Endometrium (tissue), 2 donors: ENCODE measurements around the gene WLS.
"Not testable (repeated sequence)": the region's sequence is repeated elsewhere in the genome, so short reads cannot be mapped to it uniquely, and the experiment has no call there.

Source experiments
- FAIRE-seq: peaks from 2 replicates; lab custom pipeline; 2012; peaks lifted over from hg19 to GRCh38; lab: Jason Lieb, UNC
- donor health status: control.
- donor health status: control.

The WLS gene

DNA sequence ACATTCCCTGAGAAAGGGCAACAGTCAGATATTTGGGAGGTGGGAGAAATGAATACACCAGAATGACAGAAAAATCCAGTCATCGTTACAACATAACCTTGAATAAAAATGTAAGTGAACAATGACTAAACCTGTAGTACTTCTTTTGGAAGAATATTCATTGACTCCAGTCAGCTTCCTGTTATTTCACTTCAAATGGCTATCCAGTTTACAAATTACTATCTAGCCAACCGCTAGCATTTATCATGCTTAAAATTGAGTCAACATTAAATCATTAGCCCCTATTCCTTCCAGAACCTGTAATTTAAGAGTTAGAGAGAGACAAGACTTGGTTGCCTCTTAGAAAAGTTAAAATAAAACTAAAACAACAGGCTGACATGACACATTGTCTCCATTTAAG, 33.6 kb downstream of the WLS start:
- no peak for FAIRE-seq

GRCh38 chr1:68197891-68198290, 34.4 kb downstream of the WLS start:
- no peak for FAIRE-seq

DNA sequence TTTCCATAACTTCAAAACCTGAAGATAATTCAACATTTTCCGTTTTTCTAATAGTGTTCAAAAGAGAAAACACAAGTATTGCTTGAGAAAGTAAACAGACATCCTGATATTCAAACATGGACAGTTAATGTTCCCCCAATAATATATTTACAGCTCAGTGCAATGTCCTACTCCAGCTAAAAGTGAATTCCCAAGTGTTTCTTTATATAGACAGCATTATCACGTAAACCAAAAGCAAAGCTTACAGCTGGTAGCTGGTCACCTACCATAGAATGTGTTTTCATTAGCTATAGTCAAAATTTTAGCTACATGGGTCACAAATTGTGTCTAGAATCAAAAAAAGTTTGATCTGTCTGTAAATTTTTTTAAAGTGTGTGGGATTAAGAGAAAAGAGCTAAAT, 34.9 kb downstream of the WLS start:
- FAIRE-seq, result no peak

DNA sequence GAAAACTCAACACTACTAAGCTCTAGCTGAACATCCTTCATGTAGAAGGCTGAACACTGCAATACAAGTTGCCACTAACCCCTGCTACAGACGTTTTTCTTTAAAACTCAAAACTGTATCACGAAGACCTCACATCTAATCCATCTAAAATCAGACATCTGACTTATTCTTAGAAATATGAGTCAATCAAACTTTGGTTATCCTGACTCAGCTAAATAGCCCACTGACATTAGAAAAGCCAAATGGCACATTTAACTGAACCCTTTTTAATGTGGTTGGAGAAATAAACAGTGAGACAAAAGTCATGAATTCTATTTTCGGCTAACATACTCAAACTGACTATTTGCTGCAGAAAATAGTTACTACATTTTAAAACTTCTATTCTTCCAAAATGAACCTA, 35.6 kb downstream of the WLS start:
- FAIRE-seq, result no peak

DNA sequence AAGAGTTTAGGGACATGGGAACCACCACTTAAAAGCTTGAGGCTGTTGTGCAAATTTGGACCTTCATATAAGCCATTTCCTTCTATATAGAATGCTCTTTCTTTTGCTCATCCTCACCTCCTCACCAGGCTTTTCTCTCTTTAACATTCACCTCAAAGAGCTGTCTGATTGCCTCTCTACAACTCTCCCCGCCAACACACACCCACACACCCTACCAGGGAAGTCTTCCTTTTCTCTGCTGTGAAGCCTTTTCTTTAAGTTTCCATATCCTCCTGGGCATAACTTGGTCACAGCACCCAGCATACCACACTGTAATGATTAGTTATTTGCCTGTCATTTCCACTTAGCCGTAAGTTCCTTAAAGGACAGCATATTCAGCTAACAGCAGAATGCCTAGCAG, 40.6 kb downstream of the WLS start:
- FAIRE-seq, result no peak

GRCh38 chr1:68188644-68189340, 43.5 kb downstream of the WLS start:
- no peak for FAIRE-seq

GRCh38 chr1:68188060-68188538, 44.2 kb downstream of the WLS start:
- FAIRE-seq, result no peak

DNA sequence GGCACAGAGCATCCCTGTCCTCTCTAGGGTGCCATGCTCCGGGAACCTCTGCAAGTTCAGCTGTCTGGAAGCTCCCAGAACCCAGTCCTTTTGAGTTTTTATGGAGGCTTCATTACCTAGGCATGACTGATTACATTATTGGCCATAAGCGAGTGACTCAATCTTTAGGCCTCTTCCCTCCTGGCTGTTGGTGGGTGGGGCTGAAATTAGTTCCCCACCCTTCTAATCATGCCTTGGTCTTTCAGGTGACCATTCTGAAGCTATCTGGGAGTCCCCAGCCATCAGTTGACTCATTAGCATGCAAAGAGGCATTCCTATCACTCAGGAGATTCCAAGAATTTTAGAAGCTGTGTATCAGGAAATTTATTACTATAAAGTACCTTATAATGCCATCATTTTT, 46.6 kb downstream of the WLS start:
- FAIRE-seq, result no peak

- no peak for FAIRE-seq
Measured at GRCh38 chr1:68183895-68184294, 48.4 kb downstream of the WLS start.

DNA sequence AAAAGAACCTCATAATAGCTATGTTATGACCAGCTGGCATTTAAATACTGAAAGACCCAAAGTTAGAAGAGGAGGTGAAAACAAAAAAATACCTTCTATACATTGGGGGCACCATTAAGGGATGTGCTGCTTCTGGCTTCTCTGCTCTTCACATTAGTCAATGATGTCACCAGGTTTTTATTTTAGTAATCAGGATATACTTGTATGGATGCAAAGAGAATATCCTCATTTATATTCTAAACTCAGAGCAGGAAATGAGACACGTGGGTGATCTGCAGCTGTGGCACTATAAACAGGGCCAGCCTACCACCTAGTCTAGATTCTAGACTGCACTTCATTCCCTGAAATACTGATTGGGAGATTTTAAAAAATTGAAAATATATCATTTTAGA, 51.2 kb downstream of the WLS start:
- no peak for FAIRE-seq

DNA sequence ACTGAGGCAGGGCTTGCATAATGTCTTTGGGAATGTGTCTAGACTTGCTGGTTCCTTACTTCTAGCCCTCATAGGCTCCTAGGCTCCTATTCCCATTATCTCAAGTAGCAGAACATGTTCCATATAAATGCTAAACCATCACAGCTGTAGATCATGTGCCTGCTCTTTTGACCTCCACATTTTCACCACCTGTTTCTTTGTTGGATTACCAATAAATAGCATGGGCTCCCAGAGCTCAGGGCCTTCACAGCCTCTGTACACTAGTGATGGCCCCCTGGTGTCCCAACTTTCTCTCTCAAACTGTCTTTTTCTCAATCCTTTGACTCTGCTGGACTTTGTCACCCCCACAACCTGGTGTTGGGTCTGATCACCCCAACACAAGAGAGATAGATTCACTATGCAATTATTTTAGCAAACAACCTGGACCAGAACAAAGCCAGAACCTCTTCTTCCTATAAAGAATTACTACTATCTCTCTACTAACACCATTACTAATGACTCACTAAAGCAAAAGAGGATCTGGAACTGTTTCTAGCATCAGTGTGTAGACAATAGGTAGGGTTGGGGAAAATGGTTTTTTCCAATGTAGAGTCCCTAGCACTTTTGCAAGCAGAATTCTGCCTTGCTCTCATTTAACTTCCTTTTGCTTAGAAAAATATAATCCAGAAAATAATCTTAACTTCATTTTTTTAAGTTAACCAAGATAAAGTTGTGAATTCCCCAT, 51.7 kb downstream of the WLS start:
- no peak for FAIRE-seq

DNA sequence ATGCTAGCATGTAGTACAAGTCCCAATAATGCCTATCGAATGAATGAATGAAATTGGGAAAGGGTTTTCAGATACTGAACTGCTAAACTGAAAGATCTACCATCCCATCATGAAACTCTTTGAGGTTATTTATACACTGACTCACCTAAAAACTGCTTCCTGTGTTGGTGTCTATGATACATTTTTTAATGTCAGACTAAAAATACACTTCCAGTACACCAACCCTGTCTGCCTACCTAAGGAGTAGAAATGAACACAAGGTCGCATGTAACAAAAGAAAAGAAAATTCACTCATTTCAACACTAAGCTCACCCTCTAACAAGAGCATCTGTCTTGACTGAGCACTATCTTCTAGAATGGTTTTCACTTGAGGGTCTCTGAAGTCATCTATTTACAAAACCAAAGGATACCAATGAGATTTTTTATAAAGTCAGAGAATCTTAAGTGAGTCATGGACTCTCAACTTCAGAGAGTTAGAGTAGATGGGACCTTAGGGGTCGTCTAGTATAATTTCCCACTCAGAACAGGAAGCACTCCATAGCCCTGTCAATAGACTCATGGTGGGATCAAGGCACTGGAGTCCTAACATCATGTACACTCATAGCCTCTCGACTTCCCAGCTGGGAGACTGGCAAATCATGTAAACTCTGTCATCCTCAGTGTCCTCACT, 53.4 kb downstream of the WLS start:
- no peak for FAIRE-seq

DNA sequence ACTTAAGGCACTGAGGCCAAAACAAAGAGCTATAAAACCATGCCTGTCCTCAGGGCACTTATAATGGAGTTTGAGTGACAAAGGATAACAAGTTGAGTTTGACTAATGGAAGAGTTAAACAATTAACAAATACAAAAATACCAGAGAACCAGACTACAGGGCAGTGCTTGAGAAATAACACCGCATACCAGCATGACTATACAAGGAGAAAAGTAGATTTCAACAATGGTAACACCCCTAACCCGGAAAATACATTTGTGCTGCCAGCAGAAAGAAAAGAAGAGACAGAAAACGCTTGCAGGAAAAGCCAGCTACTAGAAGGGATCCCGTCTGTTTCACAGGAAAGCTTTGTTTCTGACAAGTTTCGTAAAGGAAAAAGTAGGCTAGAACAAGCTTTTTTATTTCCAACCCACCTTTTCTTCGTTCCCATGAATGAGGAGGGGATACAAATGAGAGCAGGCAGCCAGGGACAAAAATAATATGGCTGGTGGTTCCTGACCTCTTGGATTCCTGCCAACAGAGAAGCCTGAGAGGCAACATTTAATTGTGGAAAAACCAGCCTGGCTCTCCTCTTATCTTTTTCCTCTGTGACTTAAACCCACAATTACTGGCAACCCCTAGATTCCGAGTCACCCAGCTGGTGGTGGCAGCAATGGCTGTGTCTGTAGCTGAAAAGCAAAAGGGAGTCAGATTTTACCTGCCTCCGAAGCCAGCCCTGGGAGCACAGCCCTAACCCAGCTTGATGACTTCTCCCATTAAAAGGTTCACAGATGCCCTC, 56.5 kb downstream of the WLS start:
- FAIRE-seq, result no peak

DNA sequence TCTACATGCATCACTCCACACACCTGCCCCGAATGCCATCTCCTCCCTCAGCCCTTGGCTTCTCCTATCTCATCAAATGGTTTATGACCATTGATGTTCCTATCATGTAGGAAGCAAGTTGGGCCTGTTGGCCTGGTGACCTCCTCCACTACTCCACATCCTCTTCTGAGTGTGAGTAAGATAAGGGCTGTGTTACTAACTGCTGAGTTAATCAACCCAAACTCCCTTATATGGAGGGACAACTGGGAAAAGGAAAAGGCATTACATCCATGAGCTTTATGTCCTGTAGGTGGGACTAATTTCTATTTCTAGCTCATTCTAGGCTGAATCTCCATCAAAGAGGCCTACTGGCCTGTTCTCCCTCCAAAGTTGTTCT, 57.6 kb downstream of the WLS start:
- FAIRE-seq, result no peak

DNA sequence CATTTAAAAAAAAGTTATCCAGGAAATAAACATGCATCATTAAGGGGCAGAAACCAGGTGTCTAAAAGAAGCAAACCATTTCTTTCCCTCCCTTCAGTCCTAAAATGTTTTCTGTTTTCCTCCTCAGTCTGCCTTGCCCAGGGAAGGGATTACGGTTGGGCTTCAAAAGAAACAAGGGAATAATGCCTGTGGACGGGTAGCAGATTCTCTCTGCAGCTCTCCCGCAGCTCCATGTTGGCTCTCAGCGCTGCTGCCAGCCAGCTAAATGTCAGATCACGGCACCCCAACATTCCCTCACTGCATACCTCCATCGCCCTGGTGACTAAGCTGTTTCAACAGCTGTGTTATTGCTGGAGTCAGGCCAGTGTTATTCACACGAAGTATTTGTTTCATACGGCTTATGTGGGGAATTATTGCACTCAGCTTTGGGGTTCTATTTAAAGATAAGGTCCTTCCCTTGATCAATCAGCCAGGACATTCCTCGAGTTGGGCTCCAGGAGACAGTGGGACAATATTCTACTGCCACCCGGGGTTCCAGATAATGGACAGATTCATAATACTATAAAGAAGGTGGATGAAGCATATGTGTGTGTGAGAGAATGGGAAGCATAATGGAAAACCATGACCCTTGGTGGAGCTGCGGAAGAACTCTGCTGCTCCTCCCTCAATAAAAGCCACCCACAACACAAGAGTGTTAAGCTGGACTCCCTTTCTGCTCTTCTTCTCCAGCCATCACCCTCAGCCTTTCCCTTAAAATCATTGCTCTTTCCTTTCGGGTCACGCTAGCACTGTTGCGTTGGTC, 58.2 kb downstream of the WLS start:
- no peak for FAIRE-seq

DNA sequence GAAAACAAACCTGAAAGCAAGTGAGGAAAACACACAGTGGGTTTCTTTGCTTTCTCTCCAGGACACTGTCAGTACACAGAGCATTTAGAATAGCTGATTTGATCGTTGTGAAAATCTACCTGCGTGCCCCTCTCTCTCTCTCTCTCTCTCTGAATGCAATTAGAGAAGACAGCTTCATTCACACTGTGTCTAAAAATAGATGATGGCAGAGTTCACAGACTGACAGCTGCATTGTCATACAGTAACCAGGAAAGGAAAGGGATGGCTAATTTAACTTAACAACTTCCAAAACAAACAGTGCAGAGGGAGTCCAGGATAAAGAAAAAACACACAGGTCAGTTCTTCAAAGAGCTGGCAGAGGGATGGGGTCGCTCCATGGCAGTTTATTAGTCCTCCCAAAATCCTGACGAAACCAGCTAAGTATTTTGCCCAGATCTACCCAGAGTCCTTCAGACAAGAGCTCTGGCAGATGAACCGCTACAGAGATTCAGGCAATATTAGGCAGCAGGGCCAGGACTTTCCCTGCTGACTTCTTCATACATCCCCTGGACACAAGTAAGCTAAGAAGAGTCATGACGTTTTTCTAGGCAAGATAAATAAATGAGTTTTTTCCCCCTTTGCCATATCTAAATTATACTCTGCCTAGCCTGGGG, 58.9 kb downstream of the WLS start:
- FAIRE-seq, result no peak

DNA sequence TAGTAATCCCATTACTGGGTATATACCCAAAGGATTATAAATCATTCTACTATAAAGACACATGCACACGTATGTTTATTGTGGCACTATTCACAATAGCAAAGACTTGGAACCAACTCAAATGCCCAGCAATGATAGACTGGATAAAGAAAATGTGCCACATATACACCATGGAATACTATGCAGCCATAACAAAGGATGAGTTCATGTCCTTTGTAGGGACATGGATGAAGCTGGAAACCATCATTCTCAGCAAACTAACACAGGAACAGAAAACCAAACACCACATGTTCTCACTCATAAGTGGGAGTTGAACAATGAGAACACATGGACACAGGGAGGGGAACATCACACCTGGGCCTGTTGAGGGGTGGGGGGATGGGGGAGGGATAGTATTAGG, 60.5 kb downstream of the WLS start:
- FAIRE-seq, result not testable (repeated sequence)

DNA sequence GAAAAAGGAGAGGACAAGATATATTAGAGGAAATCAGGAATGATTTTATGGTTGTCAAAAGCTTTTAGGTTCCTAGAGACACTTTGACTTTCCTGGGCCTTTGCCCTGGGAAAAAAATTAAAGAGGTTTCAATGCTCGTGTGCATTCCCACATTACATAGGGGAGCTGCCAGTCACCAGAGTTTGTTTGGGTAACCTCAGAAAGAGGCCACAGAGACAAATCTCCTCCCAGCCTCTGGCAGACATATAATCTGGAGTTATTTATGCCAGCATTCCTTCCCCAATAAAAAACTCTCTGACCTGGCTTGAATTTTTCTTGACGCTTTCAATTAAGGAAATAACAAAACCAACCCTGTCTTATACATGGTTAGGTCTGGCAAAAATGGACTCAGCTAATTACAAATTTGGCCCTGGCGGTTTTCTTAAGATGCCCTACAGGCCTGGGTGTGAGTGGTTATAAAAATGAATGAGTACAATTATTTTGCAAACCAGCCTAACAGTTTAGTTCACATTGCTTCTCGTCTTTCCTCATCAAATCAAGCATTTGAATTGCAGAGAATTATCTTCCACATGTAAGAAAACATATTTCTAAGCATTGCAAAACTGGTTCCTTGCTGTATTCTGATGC, 63.7 kb downstream of the WLS start:
- no peak for FAIRE-seq

DNA sequence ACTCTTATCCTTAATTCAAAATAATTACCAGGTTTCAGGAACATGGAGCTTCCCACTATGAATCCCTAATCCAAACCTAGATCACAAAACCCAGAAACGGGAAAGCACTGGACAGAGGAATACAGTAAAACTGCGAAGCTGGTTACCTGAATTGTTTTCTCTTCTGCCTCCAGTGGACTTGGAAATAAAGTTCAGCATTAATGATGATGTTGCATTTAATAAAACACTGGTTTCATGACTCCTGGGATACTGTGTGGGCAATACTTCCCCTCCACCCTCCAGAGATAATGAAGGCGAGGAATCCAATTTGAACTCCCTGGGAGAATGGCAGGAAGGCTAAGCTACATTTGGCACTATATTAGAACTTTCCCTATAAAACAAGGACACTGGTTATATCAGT, 65.1 kb downstream of the WLS start:
- no peak for FAIRE-seq

DNA sequence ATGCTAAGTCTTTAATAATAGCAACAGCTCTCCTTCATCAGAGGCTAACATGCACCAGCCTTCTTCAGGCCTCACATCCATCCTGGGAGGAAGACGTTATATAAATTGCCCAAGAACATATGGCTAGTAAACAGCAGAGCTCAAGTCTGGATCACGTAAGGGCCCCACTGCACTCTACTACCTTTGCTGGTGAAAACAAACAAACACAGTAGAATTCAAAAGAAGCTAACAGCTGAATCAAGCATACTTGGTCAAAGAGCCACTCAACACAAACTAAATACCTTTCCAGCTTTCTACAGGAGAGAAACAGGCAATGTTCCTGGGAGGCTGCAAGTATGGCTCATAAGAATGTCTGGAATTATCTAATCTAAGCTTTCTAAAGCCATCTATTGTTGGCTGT, 66.0 kb downstream of the WLS start:
- FAIRE-seq, result no peak

DNA sequence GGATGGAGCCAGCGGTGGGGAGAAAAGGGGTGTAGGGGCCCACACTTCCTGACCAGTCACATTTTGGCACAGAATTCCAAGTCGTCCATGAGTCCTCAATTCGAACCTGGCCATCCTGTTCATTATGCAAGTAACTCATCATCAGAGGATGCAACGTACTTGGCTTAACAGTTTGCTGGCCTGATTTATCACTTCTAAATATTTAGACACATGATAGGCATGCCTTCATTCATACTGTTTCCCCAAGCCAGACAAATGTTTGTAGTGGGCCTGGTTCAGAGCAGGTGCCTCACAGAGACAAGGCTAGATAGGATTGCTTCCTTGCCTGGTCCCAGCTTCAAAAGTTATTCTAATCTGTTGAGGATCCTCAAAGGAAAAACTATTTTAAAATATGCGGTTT, 66.7 kb downstream of the WLS start:
- FAIRE-seq, result no peak
